Neuronal stem cell (in vitro differentiated cells): ENCODE data around the gene KRTAP4-8.
"Not testable (repeated sequence)": the region's sequence is repeated elsewhere in the genome, so short reads cannot be mapped to it uniquely, and the experiment has no call there.

Experiments used
- DNase-seq: peaks from one replicate; pipeline ENCODE4 v3.0.0-alpha.2; 2013; ENCODE audit warnings: low spot score
- H2AFZ ChIP-seq: one replicate; pipeline ENCODE4 v1.6.1; 2013; ENCODE audit warnings: mild to moderate bottlenecking, low read length, inconsistent platforms
- H2AK5ac ChIP-seq: 2 replicates; pipeline ENCODE4 v1.6.1; 2013; ENCODE audit warnings: low read depth, mild to moderate bottlenecking, inconsistent platforms, low read length, moderate library complexity, mixed read lengths
- H2BK120ac ChIP-seq: 2 replicates; pipeline ENCODE4 v1.6.1; 2013; ENCODE audit warnings: low read depth, mild to moderate bottlenecking, inconsistent platforms, low read length, moderate library complexity, mixed read lengths
- H2BK12ac ChIP-seq: one replicate; pipeline ENCODE4 v1.6.1; 2013; ENCODE audit warnings: low read length, inconsistent platforms
- H2BK15ac ChIP-seq: 2 replicates; pipeline ENCODE4 v1.6.1; 2013; ENCODE audit warnings: mild to moderate bottlenecking, low read length, inconsistent platforms, mixed read lengths
- H2BK5ac ChIP-seq: one replicate; pipeline ENCODE4 v1.6.1; 2013; ENCODE audit warnings: inconsistent platforms, mild to moderate bottlenecking, low read length, moderate library complexity
- H3K14ac ChIP-seq: one replicate; pipeline ENCODE4 v1.6.1; 2013; ENCODE audit warnings: low read length, inconsistent platforms
- H3K18ac ChIP-seq: 2 replicates; pipeline ENCODE4 v1.6.1; 2013; ENCODE audit warnings: low read length, inconsistent platforms
- H3K23ac ChIP-seq: 2 replicates; pipeline ENCODE4 v1.6.1; 2013; ENCODE audit warnings: low read depth, mild to moderate bottlenecking, mixed read lengths, low read length, inconsistent platforms; ENCODE audit not compliant: poor library complexity
- H3K27ac ChIP-seq: replicated peaks from 3 replicates; pipeline ENCODE4 v1.5.1; 2013; ENCODE audit warnings: low read length, inconsistent platforms
- H3K27me3 ChIP-seq, 3 experiments: 2 replicates each; pipeline ENCODE4 v1.6.1; 2013; ENCODE audit warnings: low read length in 3 of 3, mild to moderate bottlenecking in 2 of 3, inconsistent platforms in 1 of 3, low read depth in 1 of 3, mixed read lengths in 1 of 3, moderate library complexity in 1 of 3; ENCODE audit not compliant: control insufficient read depth in 3 of 3, insufficient read depth in 3 of 3
- H3K36me3 ChIP-seq, 2 donors: replicated peaks in 1 of 2; 2 replicates each; pipeline ENCODE4 v1.6.1; 2013; ENCODE audit warnings: low read length in 2 of 2; ENCODE audit not compliant: control insufficient read depth in 2 of 2, insufficient read depth in 2 of 2
- H3K4ac ChIP-seq: 2 replicates; pipeline ENCODE4 v1.6.1; 2013; ENCODE audit warnings: inconsistent platforms, mild to moderate bottlenecking, low read length, moderate library complexity
- H3K4me1 ChIP-seq, 2 donors: 1 replicate in 1 of 2; 2 replicates in 1 of 2; pipeline ENCODE4 v1.6.1; 2013; ENCODE audit warnings: low read length in 2 of 2, low read depth in 1 of 2; ENCODE audit not compliant: control insufficient read depth in 2 of 2, insufficient read depth in 1 of 2
- H3K4me2 ChIP-seq: one replicate; pipeline ENCODE4 v1.6.1; 2013; ENCODE audit warnings: mild to moderate bottlenecking, low read length, inconsistent platforms; ENCODE audit not compliant: insufficient read depth, poor library complexity, severe bottlenecking
- H3K4me3 ChIP-seq, 2 donors: 2 replicates each; pipeline ENCODE4 v1.5.1; 2013; ENCODE audit warnings: low read length in 2 of 2, mild to moderate bottlenecking in 2 of 2, inconsistent platforms in 1 of 2, moderate library complexity in 1 of 2
- H3K79me1 ChIP-seq: one replicate; pipeline ENCODE4 v1.6.1; 2013; ENCODE audit warnings: low read depth, mild to moderate bottlenecking, inconsistent platforms, low read length, moderate library complexity
- H3K9ac ChIP-seq: one replicate; pipeline ENCODE4 v1.6.1; 2013; ENCODE audit warnings: mild to moderate bottlenecking, low read depth, low read length, inconsistent platforms; ENCODE audit not compliant: poor library complexity
- H3K9me3 ChIP-seq, 2 donors: replicated peaks in 1 of 2; 2 replicates each; pipeline versions ENCODE3 to v1.6.1; 2013; ENCODE audit warnings: low read length in 2 of 2, mild to moderate bottlenecking in 2 of 2, inconsistent platforms in 1 of 2, low read depth in 1 of 2, mixed read lengths in 1 of 2, moderate library complexity in 1 of 2; ENCODE audit not compliant: control insufficient read depth in 2 of 2, insufficient read depth in 1 of 2
- H4K8ac ChIP-seq: one replicate; pipeline ENCODE4 v1.6.1; 2013; ENCODE audit warnings: low read depth, mild to moderate bottlenecking, inconsistent platforms, low read length, moderate library complexity
- H4K91ac ChIP-seq: one replicate; pipeline ENCODE4 v1.6.1; 2013; ENCODE audit warnings: low read length, low read depth, mild to moderate bottlenecking, inconsistent platforms; ENCODE audit not compliant: poor library complexity
- WGBS, 2 donors: extraction: QIAGEN DNeasy Blood & Tissue Kit; methylation state at CpG; one replicate each; pipeline ENCODE4 v1.1.7; 2013; ENCODE audit warnings: missing lambda C conversion rate in 2 of 2, mixed read lengths in 1 of 2; ENCODE audit not compliant: insufficient read length in 2 of 2, insufficient replicate concordance in 1 of 2; ENCODE audit errors: extremely low coverage in 2 of 2; 5-methylcytosine and 5-hydroxymethylcytosine counted together

Gene KRTAP4-8

DNA sequence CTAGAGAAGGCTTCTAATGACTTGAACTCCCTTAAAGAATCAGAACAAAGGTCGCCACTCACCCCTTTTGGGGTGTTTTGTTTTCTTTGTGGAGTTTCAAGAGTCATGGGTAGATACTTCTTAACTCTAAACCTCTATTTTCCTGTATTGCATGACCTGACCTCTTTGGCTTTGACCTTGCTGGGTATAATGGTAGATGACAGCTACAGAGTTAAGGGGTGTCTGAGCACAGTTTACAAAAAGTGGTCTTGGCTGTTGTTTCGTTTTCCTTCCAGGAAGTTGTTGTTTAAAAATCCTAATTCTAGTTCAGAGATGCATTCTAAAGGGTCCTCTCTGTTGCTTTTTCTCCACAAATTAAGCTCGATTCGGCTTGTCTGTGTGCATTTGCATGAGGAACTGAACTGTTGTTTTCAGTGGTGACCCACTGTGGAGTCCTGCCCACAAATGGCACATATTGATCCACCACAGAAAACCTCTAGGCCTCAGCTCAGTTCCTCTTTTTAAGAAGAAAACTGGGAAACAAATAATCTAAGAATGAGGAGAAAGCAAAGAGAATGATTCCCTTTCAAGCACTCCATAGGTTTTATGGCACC is 9.1 kb downstream of the KRTAP4-8 start:
- not testable (repeated sequence) for H3K4me1 ChIP-seq, H3K4ac ChIP-seq, H3K14ac ChIP-seq, DNase-seq, H3K27me3 ChIP-seq, H3K4me2 ChIP-seq, H4K91ac ChIP-seq, H3K23ac ChIP-seq, H2AFZ ChIP-seq, H2BK120ac ChIP-seq, H3K9me3 ChIP-seq, H2AK5ac ChIP-seq, H2BK5ac ChIP-seq, H3K27ac ChIP-seq, H3K18ac ChIP-seq, H3K4me3 ChIP-seq, H2BK15ac ChIP-seq, H3K79me1 ChIP-seq, H3K36me3 ChIP-seq, H3K9ac ChIP-seq, H2BK12ac ChIP-seq, H4K8ac ChIP-seq
- no CpG with 5 or more reads among the region's 4 CpGs for WGBS, 2 donors

DNA sequence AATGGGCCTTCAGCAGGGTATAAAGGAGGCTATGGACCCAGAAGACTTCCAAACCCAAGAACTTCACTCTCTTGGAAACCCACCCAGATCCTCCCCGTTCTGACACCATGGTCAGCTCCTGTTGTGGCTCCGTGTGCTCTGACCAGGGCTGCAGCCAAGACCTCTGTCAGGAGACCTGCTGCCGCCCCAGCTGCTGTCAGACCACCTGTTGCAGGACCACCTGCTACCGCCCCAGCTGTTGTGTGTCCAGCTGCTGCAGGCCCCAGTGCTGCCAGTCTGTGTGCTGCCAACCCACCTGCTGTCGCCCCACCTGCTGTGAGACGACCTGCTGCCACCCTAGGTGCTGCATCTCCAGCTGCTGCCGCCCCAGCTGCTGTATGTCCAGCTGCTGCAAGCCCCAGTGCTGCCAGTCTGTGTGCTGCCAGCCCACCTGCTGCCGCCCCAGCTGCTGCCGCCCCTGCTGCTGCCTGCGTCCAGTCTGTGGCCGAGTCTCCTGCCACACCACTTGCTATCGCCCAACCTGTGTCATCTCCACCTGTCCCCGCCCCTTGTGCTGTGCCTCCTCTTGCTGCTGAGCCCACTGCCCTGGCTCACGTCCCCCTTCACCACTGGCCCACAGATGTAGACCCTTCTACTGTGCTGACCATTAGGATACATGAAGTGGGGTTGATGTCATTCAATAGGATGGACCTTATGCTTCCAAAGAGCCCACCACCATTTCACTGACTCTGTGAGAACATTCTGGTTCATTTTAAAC is 13.7 kb downstream of the KRTAP4-8 start, which contains the start of gene KRTAP4-7:
Gene KRTAP4-7, plus strand, starts transcription at position 51 of the 757 bp plus-strand sequence. Its CDS starts 57 bp downstream, at position 108.
- H3K4ac ChIP-seq, H3K9ac ChIP-seq, H3K9me3 ChIP-seq, H2BK12ac ChIP-seq, H2BK15ac ChIP-seq, H2AFZ ChIP-seq, H3K14ac ChIP-seq, H2AK5ac ChIP-seq, H3K4me1 ChIP-seq, H3K23ac ChIP-seq, H4K91ac ChIP-seq, H3K4me2 ChIP-seq, H3K79me1 ChIP-seq, H3K36me3 ChIP-seq, H4K8ac ChIP-seq, H3K27ac ChIP-seq, DNase-seq, H3K27me3 ChIP-seq, H2BK5ac ChIP-seq, H2BK120ac ChIP-seq, H3K4me3 ChIP-seq, H3K18ac ChIP-seq: not testable (repeated sequence)
- no CpG with 5 or more reads among the region's 14 CpGs for WGBS, 2 donors

DNA sequence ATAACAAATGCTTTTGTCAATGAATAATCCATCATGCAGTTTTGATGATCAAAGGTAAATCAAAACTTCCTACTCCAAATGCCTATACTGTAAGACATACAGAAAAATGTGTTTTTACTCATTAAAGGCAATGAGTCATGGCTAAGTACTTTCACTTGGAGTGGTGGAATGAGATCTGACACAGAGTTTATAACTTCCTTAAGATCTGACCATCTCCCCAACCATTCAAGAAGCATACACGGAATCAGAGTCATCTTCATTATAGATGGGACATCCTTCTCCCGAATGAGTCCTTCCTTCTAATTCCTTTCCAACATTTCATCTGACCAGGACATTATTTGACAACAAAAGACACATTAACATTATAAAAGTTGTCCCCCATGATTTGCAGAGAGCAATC is 14.5 kb downstream of the KRTAP4-8 start:
- not testable (repeated sequence) for H2BK5ac ChIP-seq, H2BK15ac ChIP-seq, H2AK5ac ChIP-seq, H3K79me1 ChIP-seq, H2AFZ ChIP-seq, H4K91ac ChIP-seq, H3K4me1 ChIP-seq, H2BK120ac ChIP-seq, H4K8ac ChIP-seq, H2BK12ac ChIP-seq, H3K14ac ChIP-seq, H3K27ac ChIP-seq, H3K4me2 ChIP-seq, H3K23ac ChIP-seq, H3K27me3 ChIP-seq, H3K9me3 ChIP-seq, H3K18ac ChIP-seq, H3K4me3 ChIP-seq, H3K9ac ChIP-seq, H3K36me3 ChIP-seq, H3K4ac ChIP-seq, DNase-seq
- no CpG with 5 or more reads among the region's 2 CpGs for WGBS, 2 donors

DNA sequence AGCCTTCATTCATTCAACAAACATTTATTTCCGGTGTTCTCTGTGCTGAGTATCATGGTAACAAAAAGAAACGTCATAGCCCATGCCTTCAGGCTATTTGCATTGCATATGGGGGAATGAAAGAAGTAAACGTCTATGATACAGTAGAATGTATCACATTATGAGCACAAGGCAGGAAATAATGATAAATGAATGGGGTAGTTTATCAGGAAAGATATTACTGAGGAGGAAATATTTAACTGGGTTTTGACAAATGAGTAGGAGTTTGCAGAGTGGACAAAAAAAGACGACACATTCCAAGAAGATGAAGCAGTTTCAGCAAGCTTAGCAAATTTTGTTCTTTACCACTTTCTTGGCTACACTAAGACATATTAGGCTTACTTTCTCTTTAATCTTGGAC is 15.3 kb downstream of the KRTAP4-8 start:
- Histone ChIP-seq H3K79me1 (no peaks in the 10 kb centered on the region), H2AFZ (no peak overlapping the region), H3K4ac (no peak overlapping the region), H2BK120ac (no peak overlapping the region), H3K36me3 (no peaks in the 10 kb centered on the region), H4K8ac (no peak overlapping the region), H3K27ac (no peak overlapping the region), H3K18ac (no peak overlapping the region), H2BK12ac (no peak overlapping the region), H2BK15ac (no peak overlapping the region), H3K23ac (no peak overlapping the region), H2AK5ac (no peak overlapping the region), H3K4me2 (no peak overlapping the region), H3K4me3 (no peak overlapping the region), H3K27me3 (no peaks in the 10 kb centered on the region), H3K9me3 (no peaks in the 10 kb centered on the region), H3K9ac (no peak overlapping the region), H4K91ac (no peak overlapping the region), H2BK5ac (no peak overlapping the region), H3K14ac (no peak overlapping the region), H3K4me1 (no peaks in the 10 kb centered on the region)
- WGBS, 2 donors = no CpG with 5 or more reads among the region's 4 CpGs
- no peak for DNase-seq
